Measurements from ENCODE around the gene HAUS3. TPM values are rescaled to one million over a fixed set of nuclear protein-coding genes. Genes with fewer than 3 reads are reported as not detected.

The HAUS3 gene
- total and polyA plus RNA-seq, 2 of the 13 experiments (the other 11 are each of a cell fraction or from before 2014, with no cell fraction given) = 3.9 to 12.6 TPM

GRCh38 chr4:2263926-2264321 lies 22.0 kb upstream of the HAUS3 start:
- no TSS peak for BruUV-seq (replicated peaks)
- Histone ChIP-seq H3K27me3 (ENCODE audit: control insufficient read depth in 1 of 2, insufficient read depth in 2 of 2, low read length in 2 of 2) (peaks cover 17 to 44% of the 10 kb centered on the region in 2 experiments; a peak in 3 of 5 replicates), H3K4me2 (ENCODE audit: low read depth, low read length) (peak overlapping the region; percentile 29; the same call in 1 of the 2 replicates), H3K9me3 (ENCODE audit: low read length) (no peaks in the 10 kb centered on the region), H3K4me3 (replicated peaks in 1 of 3; ENCODE audit: insufficient read depth in 1 of 3, low read depth in 2 of 3, low read length in 3 of 3) (no peak overlapping the region), H4K20me1 (ENCODE audit: insufficient read depth, low read length) (no peaks in the 10 kb centered on the region), H3K9ac (ENCODE audit: insufficient read depth, low read depth, low read length) (no peak overlapping the region), H3K27ac (ENCODE audit: extremely low read length, insufficient read depth, low read length) (no peak overlapping the region), H3K4me1 (ENCODE audit: insufficient read depth, low read length) (peaks cover 31% of the 10 kb centered on the region), H2AFZ (ENCODE audit: low read length) (no peak overlapping the region), H3K79me2 (ENCODE audit: insufficient read depth, low read length) (peaks cover 9% of the 10 kb centered on the region), H3K36me3 (replicated peaks in 1 of 2; ENCODE audit: control insufficient read depth in 1 of 2, insufficient read depth in 2 of 2, low read length in 2 of 2) (0 out of 5 replicates have a peak, but pooled peaks cover 0 to 1% of the 10 kb centered on the region in 2 experiments)
- WGBS (ENCODE audit: low lambda C conversion rate) = no CpG with 5 or more reads among the region's 6 CpGs
- ATAC-seq (no peak), FAIRE-seq (no peak), DNase-seq (ENCODE audit: low spot score) (no peak)
- ChIA-PET POLR2A (no interaction called here), CTCF (ENCODE audit: low intra/inter-chr PET ratio, low total read pairs) (no interaction called here)
- TF ChIP-seq ETS1 (CRISPR knock-in tag; IDR thresholded peaks at IDR 0.05) (no peak), SALL2 (CRISPR knock-in tag; IDR thresholded peaks at IDR 0.05) (no peak), ZNF770 (CRISPR knock-in tag; IDR thresholded peaks at IDR 0.05) (no peak), ZNF713 (CRISPR knock-in tag; IDR thresholded peaks at IDR 0.05) (no peak), GPBP1L1 (CRISPR knock-in tag; IDR thresholded peaks at IDR 0.05) (no peak), MBNL3 (CRISPR knock-in tag; conservative IDR thresholded peaks at IDR 0.05) (no peak), HNRNPH1 (optimal IDR thresholded peaks at IDR 0.05; ENCODE audit: low read depth, low read length) (no peak), ZNF782 (CRISPR knock-in tag; IDR thresholded peaks at IDR 0.05; ENCODE audit: borderline replicate concordance) (no peak), ZNF326 (CRISPR knock-in tag; IDR thresholded peaks at IDR 0.05; ENCODE audit: borderline replicate concordance) (no peak)
- intact Hi-C loops (cut with micrococcal nuclease; ENCODE audit: unreplicated experiment) = no loop called here
- in situ Hi-C loops (cut with HindIII; ENCODE audit: extremely low pct_ligation_motif_present, low pct_unique_long_range_greater_than_20kb) = no loop called here

Data from HepG2 (cell line).